Myocyte (in vitro differentiated cells): ENCODE data around the gene MCEMP1. TPM values are rescaled to one million over a fixed set of nuclear protein-coding genes. Genes with fewer than 3 reads are reported as not detected.

Source experiments
- DNase-seq: peaks from one replicate; pipeline ENCODE4 v3.0.0-alpha.2; 2012; ENCODE audit warnings: low read depth
- polyA plus RNA-seq: library from polyadenylated mRNA; unstranded; fragments of >200 nt; gene quantifications from one replicate; pipeline ENCODE4 v1.2.1, GENCODE V29; 2012; ENCODE audit warnings: missing spikeins
- total RNA-seq: library from RNA; depleted of rRNA; stranded (reverse); fragments of >200 nt; gene quantifications from 2 replicates; pipeline ENCODE4 v1.2.3, GENCODE V29; 2014

The MCEMP1 gene
- total RNA-seq = not detected in 2 replicates
- not detected for polyA plus RNA-seq

DNA sequence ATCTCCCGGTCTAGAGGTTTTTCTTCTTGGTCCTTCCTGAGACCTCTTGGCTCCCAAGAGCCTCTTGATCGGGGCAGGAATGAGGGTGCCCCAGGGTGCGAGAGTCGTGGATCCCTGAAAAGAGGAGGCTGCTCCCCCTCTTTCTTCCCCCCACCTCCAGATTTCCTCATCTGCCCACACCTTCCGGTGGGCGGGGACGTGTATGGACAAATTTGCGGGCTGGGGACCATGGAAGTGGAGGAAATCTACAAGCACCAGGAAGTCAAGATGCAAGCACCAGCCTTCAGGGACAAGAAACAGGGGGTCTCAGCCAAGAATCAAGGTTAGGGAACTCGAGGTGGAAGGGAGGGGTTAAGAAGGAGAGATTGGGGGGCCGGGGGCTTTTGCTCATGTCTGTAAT is at the start of gene MCEMP1:
MCEMP1 (plus strand) TSS at position 237 of the 400 bp plus-strand sequence; CDS start at position 268, 31 bp downstream.
- DNase-seq = no peak

GRCh38 chr19:7627166-7627565 is 49.7 kb upstream of the MCEMP1 start:
- DNase-seq = no peak

- DNase-seq = no peak
Measured at GRCh38 chr19:7628589-7629311, 48.1 kb upstream of the MCEMP1 start.

- peak; percentile 99 for DNase-seq
Measured at GRCh38 chr19:7629347-7630054, 47.4 kb upstream of the MCEMP1 start, which contains the start of the genes PET100 and XAB2. Gene PET100, plus strand, starts transcription at chr19:7629793. Its CDS starts 41 bp downstream, at chr19:7629834. Gene XAB2, minus strand, starts transcription at chr19:7629545. Its CDS starts 18 bp downstream, at chr19:7629527.

- DNase-seq = no peak
Measured at GRCh38 chr19:7631577-7631976, 45.3 kb upstream of the MCEMP1 start.

- no peak for DNase-seq
Measured at GRCh38 chr19:7632340-7633203, 44.3 kb upstream of the MCEMP1 start.

GRCh38 chr19:7633698-7634097 is 43.2 kb upstream of the MCEMP1 start, which contains the start of gene PCP2:
Gene PCP2, minus strand, starts transcription at chr19:7633719. Its CDS starts 262 bp downstream, at chr19:7633457.
- no peak for DNase-seq

GRCh38 chr19:7635670-7636069 is 41.2 kb upstream of the MCEMP1 start:
- DNase-seq = no peak

DNA sequence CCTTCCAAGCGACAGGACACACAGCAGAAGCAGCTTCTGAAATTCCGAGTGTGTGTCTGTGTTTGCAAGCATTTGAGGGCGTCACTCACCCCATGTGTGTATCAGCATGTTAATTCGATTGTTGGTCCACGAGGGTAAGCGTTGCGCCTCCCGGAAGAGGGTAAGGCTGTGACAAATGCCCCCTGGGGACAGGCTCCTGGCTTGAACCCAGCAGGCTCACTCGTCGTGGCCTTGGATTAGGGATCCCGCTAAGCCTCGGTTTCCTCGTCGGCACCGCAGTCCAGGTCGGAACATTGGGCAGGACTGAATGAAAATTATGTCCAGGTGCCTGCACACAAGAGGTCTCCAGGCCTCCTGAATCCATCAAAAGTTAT is 40.6 kb upstream of the MCEMP1 start:
- no peak for DNase-seq

GRCh38 chr19:7636691-7637373 is 40.1 kb upstream of the MCEMP1 start, which contains the start of gene STXBP2:
Gene STXBP2, plus strand, starts transcription at chr19:7637110. Its CDS starts 40 bp downstream, at chr19:7637150.
- no peak for DNase-seq

DNA sequence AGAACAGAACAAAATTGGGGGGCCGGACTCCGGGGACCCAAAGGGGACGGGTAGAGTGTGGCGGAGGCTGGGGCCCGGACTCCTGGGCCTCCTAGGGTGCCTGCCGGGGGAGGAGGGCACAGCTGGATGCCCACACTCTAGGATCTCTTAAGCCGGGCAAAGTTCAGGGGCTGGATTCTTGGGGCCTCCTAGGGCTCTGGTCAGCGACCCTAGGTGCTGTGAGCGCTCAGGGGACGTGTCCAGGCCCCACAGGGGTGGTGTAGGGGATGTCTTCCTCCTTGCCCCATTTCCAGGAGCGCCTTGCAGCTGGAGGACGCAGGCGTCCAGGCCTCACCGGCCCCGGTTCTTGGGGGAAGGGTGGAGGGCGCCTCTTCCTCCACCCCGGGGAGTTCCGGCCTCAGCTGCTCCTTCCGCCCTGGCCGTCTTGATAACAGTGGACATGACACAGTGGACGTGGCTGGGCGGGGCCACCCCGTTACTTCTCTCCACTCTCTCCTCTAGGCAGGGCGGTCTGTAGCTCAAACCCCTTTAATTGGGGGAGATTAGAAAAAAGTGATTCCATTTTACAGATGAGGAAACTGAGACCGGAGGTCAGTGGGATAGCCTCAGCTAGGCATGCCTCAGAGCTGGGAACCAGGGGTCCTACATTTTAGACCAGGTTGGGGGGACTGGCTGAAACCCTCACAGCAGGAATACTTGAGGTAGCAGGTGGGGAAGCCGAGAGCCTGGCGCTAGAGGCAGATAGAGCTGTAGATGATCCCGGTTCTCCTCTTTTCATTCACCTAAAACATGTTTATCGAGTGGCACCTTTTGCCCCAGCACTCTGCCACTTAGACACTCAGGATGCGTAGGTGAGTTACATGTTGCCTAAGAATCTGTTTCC is 39.3 kb upstream of the MCEMP1 start:
- DNase-seq = no peak

DNA sequence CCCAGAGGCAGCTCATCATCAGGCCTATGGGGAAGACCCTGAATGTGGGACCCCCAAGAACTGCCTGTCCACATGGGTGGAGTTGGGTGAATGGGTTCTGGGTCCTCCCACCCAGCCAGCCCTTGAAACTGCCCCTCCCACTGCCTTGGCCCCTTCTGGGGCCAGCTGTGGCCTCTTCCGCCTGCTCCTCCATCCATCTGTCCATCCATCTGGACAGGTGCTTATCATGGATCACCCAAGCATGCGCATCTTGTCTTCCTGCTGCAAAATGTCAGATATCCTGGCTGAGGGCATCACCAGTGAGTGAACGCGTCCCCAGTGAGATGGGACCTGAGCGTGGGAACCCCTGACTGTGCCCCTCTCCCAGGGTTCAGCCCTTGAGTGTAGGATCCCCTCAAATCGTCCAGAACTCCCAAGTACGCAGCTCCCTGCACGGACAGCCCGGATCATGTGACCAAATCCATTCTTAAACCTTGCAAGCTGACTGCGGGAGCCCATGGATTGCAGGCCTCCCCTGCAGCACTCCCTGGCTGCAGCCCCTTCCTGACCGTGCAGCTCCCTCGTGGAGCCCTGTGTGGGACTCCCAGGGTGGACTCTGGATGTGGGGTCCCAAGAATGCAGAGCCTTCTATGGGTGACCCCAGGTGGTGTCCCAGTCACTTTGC is 38.0 kb upstream of the MCEMP1 start:
- DNase-seq = no peak

DNA sequence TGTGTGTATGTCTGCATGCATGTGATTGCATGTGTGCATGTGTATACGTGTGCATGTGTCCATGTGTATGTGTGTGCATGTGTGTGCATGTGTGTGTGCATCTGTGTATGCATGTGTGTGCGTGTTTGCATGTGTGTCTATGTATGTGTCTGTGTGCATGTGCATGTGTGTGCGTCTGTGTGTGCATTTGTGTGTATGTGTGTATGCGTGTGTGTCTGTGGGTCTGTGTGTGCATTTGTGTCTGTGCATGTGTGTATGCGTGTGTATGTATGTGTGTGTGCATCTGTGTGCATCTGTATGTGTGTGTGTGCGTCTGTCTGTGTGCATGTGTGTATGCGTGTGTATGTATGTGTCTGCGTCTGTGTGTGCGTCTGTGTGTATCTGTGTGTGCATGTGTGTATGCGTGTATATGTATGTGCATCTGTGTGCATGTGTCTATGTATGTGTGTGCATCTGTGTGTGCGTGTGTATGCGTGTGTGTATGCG is 37.0 kb upstream of the MCEMP1 start:
- DNase-seq = no peak

DNA sequence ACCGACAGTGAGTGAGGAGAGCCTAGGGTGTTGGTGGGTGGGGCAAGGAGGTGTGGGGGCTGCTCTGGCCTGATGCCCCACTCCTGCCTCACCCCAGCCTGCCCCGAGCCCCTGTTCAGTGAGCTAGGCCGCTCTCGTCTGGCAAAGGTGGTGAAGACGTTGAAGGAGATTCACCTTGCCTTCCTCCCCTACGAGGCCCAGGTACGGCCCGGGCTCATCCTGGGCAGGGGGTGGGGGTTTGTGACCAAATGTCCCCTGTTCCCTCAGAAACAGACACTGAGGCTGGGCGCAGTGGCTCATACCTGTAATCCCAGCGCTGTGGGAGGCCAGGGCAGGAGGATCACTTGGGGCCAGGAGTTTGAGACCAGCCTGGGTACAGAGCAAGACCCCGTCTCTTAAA is 36.1 kb upstream of the MCEMP1 start:
- no peak for DNase-seq

GRCh38 chr19:7641290-7642276 is 35.3 kb upstream of the MCEMP1 start:
- DNase-seq = no peak

DNA sequence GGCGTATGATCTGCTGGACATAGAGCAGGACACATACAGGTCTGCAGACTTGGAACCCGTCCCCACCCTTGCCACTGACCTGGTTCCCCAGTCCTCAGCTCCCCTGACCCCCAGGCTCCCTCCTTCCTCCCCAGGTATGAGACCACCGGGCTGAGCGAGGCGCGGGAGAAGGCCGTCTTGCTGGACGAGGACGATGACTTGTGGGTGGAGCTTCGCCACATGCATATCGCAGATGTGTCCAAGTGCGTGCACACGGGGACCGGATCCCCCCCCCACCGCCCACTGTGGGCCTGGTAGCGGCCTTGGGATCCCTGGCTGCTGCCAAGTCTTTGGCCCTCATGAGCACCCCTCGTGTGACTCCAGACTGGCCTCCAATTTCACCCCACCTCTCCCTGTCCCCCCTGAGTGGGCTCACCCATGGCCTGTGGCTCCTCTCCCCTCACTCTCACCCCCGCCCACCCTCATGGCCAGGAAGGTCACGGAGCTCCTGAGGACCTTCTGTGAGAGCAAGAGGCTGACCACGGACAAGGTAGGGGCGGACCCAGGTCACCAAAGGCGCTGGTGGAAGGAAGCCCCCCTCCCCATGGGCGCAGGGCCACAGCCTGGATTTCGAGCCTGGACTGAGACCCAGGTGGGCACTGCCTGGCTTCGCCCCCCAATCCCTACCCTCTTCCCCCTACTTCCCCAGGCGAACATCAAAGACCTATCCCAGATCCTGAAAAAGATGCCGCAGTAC is 34.4 kb upstream of the MCEMP1 start:
- no peak for DNase-seq

- DNase-seq = no peak
Measured at GRCh38 chr19:7643031-7643415, 33.9 kb upstream of the MCEMP1 start.
